DOHH2 (cell line): ENCODE data around the gene PISD.

Source experiments
- EZH2phosphoT487 ChIP-seq: fragments of 200-600 bp; sonication (generic); IDR thresholded peaks from 2 replicates; pipeline ENCODE4 v1.6.1; 2017; ENCODE audit warnings: borderline replicate concordance, mild to moderate bottlenecking, antibody characterized with exemption, low read length, moderate library complexity, mixed read lengths
- TF ChIP-seq, protein P1 (sequence below): fragments of 200-600 bp; sonication (generic); IDR thresholded peaks from one replicate; pipeline ENCODE4 v1.5.1; 2014; ENCODE audit warnings: antibody characterized with exemption, mild to moderate bottlenecking, low read depth, low read length; ENCODE audit not compliant: poor library complexity, severe bottlenecking

- TF ChIP-seq, protein P1, sequence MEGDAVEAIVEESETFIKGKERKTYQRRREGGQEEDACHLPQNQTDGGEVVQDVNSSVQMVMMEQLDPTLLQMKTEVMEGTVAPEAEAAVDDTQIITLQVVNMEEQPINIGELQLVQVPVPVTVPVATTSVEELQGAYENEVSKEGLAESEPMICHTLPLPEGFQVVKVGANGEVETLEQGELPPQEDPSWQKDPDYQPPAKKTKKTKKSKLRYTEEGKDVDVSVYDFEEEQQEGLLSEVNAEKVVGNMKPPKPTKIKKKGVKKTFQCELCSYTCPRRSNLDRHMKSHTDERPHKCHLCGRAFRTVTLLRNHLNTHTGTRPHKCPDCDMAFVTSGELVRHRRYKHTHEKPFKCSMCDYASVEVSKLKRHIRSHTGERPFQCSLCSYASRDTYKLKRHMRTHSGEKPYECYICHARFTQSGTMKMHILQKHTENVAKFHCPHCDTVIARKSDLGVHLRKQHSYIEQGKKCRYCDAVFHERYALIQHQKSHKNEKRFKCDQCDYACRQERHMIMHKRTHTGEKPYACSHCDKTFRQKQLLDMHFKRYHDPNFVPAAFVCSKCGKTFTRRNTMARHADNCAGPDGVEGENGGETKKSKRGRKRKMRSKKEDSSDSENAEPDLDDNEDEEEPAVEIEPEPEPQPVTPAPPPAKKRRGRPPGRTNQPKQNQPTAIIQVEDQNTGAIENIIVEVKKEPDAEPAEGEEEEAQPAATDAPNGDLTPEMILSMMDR = no peak
- no peak for TF ChIP-seq EZH2phosphoT487
Observed at GRCh38 chr22:31569126-31569525, 92.9 kb downstream of the PISD start.
